ENCODE data around the gene KLHL34.

KLHL34 gene

DNA sequence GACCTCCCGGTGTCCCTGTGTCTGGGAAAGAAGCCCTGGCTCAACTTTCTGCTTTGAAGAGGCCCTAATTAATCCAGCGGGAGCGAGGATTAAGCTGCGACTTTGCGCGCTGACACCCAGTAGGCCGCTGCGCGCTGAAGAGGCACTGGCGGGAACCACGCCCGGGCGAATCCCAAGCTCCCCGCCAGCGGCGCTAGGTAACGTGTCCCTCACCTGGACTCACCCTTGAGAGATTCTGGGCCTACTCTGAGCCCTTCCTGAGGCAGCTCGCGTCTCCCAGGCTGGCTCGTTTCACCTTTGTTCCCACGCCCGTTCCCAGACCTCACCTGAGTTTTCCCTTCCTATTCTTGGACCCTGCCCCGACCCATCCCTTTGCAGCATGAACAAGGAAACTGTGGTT is 616 bp upstream of the KLHL34 start:
- peak overlapping the region; percentile 23 for H3K4me3 ChIP-seq (ENCODE audit: low read depth, low read length)
- CTCF ChIA-PET = no interaction called here
- TF ChIP-seq, protein P1, sequence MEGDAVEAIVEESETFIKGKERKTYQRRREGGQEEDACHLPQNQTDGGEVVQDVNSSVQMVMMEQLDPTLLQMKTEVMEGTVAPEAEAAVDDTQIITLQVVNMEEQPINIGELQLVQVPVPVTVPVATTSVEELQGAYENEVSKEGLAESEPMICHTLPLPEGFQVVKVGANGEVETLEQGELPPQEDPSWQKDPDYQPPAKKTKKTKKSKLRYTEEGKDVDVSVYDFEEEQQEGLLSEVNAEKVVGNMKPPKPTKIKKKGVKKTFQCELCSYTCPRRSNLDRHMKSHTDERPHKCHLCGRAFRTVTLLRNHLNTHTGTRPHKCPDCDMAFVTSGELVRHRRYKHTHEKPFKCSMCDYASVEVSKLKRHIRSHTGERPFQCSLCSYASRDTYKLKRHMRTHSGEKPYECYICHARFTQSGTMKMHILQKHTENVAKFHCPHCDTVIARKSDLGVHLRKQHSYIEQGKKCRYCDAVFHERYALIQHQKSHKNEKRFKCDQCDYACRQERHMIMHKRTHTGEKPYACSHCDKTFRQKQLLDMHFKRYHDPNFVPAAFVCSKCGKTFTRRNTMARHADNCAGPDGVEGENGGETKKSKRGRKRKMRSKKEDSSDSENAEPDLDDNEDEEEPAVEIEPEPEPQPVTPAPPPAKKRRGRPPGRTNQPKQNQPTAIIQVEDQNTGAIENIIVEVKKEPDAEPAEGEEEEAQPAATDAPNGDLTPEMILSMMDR (IDR thresholded peaks at IDR 0.05; ENCODE audit: insufficient read depth, low read length, missing control alignments) = no peak
- DNase-seq (ENCODE audit: low read depth, low spot score) = no peak
- POLR2A ChIA-PET = no interaction called here

DNA sequence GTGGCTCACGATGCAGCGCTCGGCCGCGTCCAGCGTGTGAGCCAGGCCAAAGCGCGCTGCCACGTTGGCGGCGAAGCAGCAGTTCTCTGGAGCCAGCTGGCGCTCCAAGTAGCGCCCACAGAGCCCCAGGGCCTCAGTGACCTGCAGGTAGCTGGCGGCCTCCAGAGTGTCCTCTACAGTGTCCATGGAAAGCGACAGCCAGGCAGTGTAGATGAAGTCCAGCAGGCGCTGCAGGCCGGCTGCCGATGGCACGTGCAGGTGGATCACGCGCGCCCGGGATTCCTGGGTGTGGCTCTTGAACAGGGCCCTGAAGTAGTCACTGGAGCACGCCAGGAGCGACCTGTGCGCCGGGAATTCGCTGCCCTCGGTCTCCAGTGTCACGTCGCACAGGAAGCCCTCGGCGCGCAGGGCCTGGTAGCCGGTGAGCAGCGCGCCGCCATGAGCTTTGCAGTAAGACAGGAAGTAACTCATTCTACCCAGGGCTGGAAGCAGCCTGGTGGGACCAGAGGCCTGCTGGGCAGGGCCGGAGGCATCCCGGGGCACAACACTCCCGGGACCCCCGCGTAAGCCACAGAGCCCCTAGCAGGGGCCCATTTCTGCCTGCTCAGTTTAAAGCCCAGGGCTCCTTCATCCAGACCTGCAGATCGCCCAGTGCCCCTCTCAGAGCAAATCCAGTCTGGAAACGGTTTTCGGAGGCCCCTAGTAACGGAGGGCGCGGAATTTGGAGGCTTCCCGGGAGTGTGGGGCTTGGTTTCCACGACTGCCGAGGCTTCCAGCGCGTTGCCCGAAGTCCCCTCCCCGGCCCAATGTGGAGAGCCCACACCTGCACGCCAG is 595 bp downstream of the KLHL34 start:
- no peak for DNase-seq (ENCODE audit: low read depth, low spot score)
- TF ChIP-seq, protein P1 (IDR thresholded peaks at IDR 0.05; ENCODE audit: insufficient read depth, low read length, missing control alignments) = no peak

DNA sequence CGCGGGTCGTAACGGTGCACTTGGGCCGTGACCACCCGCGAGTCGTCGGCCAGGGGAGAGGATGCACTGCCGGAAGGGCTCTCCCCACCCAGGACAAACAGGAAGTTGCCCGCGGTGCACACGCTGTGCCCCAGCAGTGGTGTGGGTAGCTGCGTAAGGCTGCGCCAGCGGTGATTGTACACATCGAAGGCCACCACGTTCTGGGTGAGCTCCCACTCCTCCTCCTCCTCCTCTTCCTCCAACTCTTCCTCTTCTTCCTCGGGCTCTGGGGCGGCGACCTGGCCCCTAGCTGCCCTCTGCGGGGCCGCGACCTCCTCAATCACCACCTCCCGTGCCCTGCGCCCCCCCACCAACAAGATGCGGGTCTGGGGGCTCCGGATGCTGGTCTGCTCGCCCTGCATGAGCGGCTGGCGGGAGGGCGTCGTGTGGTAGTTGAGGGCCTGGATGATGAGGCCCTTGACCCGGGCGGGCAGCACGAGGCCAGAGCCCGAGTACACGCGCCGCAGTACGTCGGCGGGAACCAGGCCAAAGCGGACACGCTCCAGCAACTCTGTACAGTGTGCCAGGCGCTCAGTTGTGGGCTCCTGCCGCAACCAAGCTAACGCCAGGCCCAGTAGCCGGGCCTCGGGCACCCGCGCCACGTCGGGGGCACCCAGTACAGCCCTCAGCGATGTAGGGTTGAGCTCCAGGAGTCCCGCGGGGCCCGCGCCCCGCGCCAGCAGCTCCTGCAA is 1.4 kb downstream of the KLHL34 start:
- TF ChIP-seq, protein P1 (IDR thresholded peaks at IDR 0.05; ENCODE audit: insufficient read depth, low read length, missing control alignments) = no peak
- no peak for DNase-seq (ENCODE audit: low read depth, low spot score)
- H3K4me3 ChIP-seq (ENCODE audit: low read depth, low read length) = no peak overlapping the region
- POLR2A ChIA-PET = no interaction called here
- CTCF ChIA-PET = no interaction called here

More for the DNA sequence above, 595 bp downstream of the KLHL34 start:
- ChIA-PET CTCF (no interaction called here), POLR2A (no interaction called here)
- no peak overlapping the region for H3K4me3 ChIP-seq (ENCODE audit: low read depth, low read length)

DNA sequence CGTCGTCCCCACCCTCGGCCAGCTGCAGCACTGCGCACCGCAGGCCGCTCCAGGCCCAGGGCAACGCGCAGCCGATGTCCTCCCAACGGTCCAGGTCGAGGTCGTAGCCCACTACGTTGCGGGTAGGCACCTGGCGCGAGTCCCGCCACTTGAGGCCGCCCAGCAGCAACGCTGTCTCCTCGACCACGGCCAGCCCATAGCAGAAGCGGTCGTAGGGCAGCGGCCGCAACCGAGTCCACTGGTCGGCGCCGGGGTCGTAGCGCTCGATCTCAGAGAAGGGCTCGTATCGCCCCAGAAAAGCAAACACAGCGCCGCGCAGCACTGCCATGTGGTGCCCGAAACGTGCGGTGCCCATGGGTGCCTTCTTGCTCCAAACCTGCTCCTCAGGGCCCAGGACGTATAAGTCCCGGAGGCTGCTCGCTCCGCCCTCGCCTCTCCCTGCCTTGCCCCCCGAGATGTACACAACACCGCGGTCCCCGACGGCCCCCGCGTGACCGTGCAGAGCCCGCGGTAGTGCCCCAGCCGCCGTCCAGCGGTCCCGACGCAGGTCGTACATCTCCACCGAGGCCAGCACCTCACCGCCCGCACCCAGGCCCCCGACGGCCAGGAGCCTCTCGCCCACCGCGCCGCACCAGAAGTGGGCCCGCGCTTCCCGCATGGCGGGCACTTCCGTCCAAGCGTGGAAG is 2.1 kb downstream of the KLHL34 start:
- ChIA-PET POLR2A (no interaction called here), CTCF (no interaction called here)
- H3K4me3 ChIP-seq (ENCODE audit: low read depth, low read length) = no peak overlapping the region
- TF ChIP-seq, protein P1 (IDR thresholded peaks at IDR 0.05; ENCODE audit: insufficient read depth, low read length, missing control alignments) = no peak
- DNase-seq (ENCODE audit: low read depth, low spot score) = no peak

DNA sequence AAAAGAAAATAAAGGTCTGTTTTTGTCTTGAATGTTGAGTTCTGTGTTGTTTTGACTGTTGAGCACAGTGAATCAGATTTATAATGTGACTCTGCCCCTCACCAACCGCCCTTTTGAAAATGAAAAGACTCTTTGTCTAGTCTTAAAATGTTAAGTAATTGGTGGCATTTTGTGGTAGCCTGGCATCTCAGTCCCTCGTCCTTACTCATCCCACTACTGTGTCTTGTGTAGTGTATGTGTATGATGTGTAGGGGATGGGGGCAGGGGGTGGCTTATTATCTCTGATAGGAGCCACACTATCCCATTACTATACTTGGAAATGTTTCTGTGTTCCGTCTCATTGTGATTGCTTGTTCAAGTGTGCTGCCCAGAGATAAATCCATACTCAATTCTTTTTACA is 12.2 kb downstream of the KLHL34 start:
- TF ChIP-seq, protein P1 (IDR thresholded peaks at IDR 0.05; ENCODE audit: insufficient read depth, low read length, missing control alignments) = no peak
- DNase-seq (ENCODE audit: low read depth, low spot score) = no peak
- CTCF ChIA-PET = no interaction called here
- POLR2A ChIA-PET = no interaction called here
- no peak overlapping the region for H3K4me3 ChIP-seq (ENCODE audit: low read depth, low read length)

DNA sequence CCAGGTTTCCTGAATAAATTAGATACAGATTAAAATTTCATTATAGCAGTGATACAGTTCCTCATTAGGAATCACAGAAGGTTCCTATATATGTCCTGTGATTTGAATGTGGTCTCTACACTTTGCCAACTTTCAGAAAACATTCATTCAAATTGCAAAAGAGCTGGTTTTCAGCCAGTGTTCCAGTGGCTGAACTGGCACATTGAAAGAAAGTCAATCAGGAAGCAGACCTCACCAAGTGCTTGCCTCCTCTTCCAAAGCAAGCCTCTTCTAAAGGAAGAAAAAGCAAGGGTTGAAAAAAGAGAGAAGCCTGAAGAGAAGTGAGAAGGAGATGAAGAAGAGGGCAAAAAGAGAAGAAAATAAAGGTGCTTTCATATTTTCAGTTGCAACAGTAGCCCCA is 12.7 kb downstream of the KLHL34 start:
- no peak overlapping the region for H3K4me3 ChIP-seq (ENCODE audit: low read depth, low read length)
- TF ChIP-seq, protein P1 (IDR thresholded peaks at IDR 0.05; ENCODE audit: insufficient read depth, low read length, missing control alignments) = no peak
- ChIA-PET POLR2A (no interaction called here), CTCF (no interaction called here)
- DNase-seq (ENCODE audit: low read depth, low spot score) = no peak
